ENCODE measurements around the gene PLEKHJ1.

The PLEKHJ1 gene

GRCh38 chr19:2237869-2238153 is 1.7 kb upstream of the PLEKHJ1 start:
- TF ChIP-seq CTCF (IDR thresholded peaks at IDR 0.05), result no peak

- TF ChIP-seq CTCF (IDR thresholded peaks at IDR 0.05), result no peak
These were observed 1.1 kb upstream of the PLEKHJ1 start for GRCh38 chr19:2237051-2237868.

- TF ChIP-seq CTCF (IDR thresholded peaks at IDR 0.05), result no peak
These were observed 140 bp downstream of the PLEKHJ1 start for GRCh38 chr19:2236064-2236313.

- no peak for TF ChIP-seq CTCF (IDR thresholded peaks at IDR 0.05)
These were observed 607 bp downstream of the PLEKHJ1 start for GRCh38 chr19:2235381-2236063.

GRCh38 chr19:2234996-2235380 is 1.1 kb downstream of the PLEKHJ1 start:
- TF ChIP-seq CTCF (IDR thresholded peaks at IDR 0.05), result no peak

- TF ChIP-seq CTCF (IDR thresholded peaks at IDR 0.05), result no peak
These were observed 2.4 kb downstream of the PLEKHJ1 start for GRCh38 chr19:2233601-2234280.

- TF ChIP-seq CTCF (IDR thresholded peaks at IDR 0.05), result no peak
These were observed 3.6 kb downstream of the PLEKHJ1 start for GRCh38 chr19:2232286-2233151.
